ACHN (cell line): ENCODE data around the gene RAP1GAP2.
"Not testable (repeated sequence)": the region's sequence is repeated elsewhere in the genome, so short reads cannot be mapped to it uniquely, and the experiment has no call there.

Experiments used
- DNase-seq: peaks from one replicate; pipeline ENCODE4 v3.0.0-alpha.2; 2015
- in situ Hi-C: cut with HindIII; loops from 2 replicates; pipeline ENCODE4 v1.10.0; 2017; ENCODE audit warnings: low sequenced_read_pairs, low pct_ligation_motif_present, low pct_unique_long_range_greater_than_20kb

The RAP1GAP2 gene

GRCh38 chr17:2783310-2784030 lies 12.8 kb upstream of the RAP1GAP2 start:
- in situ Hi-C loops: no loop called here

GRCh38 chr17:2784864-2785263 lies 11.4 kb upstream of the RAP1GAP2 start:
- no peak for DNase-seq
- in situ Hi-C loops: no loop called here

More at GRCh38 chr17:2783310-2784030, 12.8 kb upstream of the RAP1GAP2 start:
- no peak for DNase-seq

- DNase-seq, in situ Hi-C loops: not testable (repeated sequence)
Measured at GRCh38 chr17:2785376-2785775, 10.9 kb upstream of the RAP1GAP2 start.

GRCh38 chr17:2786176-2786881 lies 9.9 kb upstream of the RAP1GAP2 start:
- in situ Hi-C loops: no loop called here
- peak; percentile 92 for DNase-seq

GRCh38 chr17:2789700-2790099 lies 6.5 kb upstream of the RAP1GAP2 start:
- in situ Hi-C loops: no loop called here
- DNase-seq: no peak

GRCh38 chr17:2792366-2793169 lies 3.7 kb upstream of the RAP1GAP2 start:
- no peak for DNase-seq
- in situ Hi-C loops: no loop called here

GRCh38 chr17:2794111-2794803 lies 2.0 kb upstream of the RAP1GAP2 start:
- DNase-seq: no peak
- in situ Hi-C loops: no loop called here

GRCh38 chr17:2795441-2796163 lies 636 bp upstream of the RAP1GAP2 start:
- no peak for DNase-seq
- in situ Hi-C loops: no loop called here

GRCh38 chr17:2797226-2797625 lies 988 bp downstream of the RAP1GAP2 start:
- in situ Hi-C loops: no loop called here
- DNase-seq: no peak

- DNase-seq: no peak
- in situ Hi-C loops: no loop called here
Measured at GRCh38 chr17:2797637-2798036, 1.4 kb downstream of the RAP1GAP2 start.

GRCh38 chr17:2798188-2798587 lies 1.9 kb downstream of the RAP1GAP2 start:
- no peak for DNase-seq
- in situ Hi-C loops: no loop called here

GRCh38 chr17:2798678-2799077 lies 2.4 kb downstream of the RAP1GAP2 start:
- in situ Hi-C loops: no loop called here
- DNase-seq: no peak

GRCh38 chr17:2799653-2800052 lies 3.4 kb downstream of the RAP1GAP2 start:
- no peak for DNase-seq
- in situ Hi-C loops: no loop called here

- in situ Hi-C loops: no loop called here
Measured at GRCh38 chr17:2800367-2800766, 4.1 kb downstream of the RAP1GAP2 start.

GRCh38 chr17:2801841-2802240 lies 5.6 kb downstream of the RAP1GAP2 start:
- no peak for DNase-seq
- in situ Hi-C loops: no loop called here

More at GRCh38 chr17:2800367-2800766, 4.1 kb downstream of the RAP1GAP2 start:
- DNase-seq: no peak

- in situ Hi-C loops: no loop called here
- DNase-seq: no peak
Measured at GRCh38 chr17:2802574-2802973, 6.3 kb downstream of the RAP1GAP2 start.

- in situ Hi-C loops: no loop called here
- DNase-seq: no peak
Measured at GRCh38 chr17:2803386-2803785, 7.1 kb downstream of the RAP1GAP2 start.

- in situ Hi-C loops: no loop called here
- no peak for DNase-seq
Measured at GRCh38 chr17:2803971-2804370, 7.7 kb downstream of the RAP1GAP2 start.
